Fibroblast of skin of left biceps (primary cell): ENCODE results near the gene PDE4D.

Source experiments
- DNase-seq, 2 experiments: peaks; one replicate each; pipeline ENCODE4 v3.0.0-alpha.2; 2013; ENCODE audit warnings: low read depth in 2 of 2

The PDE4D gene

DNA sequence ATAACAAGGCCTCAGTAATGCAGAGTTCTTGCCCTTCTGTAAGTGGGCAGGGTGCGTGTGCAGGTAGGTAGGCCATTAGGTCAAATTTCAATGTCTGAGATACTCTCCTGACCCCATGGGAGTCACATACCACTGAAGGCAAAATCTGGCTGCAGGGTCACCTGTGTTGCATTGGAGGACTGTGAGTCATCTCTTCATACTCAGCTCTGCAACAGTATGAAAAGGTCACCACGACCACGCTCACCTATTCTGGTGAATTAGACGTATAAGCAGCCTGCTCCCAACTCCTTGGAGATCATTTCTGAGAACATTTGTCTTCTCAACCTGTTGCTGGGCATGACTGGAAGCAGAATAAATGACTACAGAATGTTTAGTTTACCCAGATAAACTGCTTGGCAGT, 599.8 kb downstream of the PDE4D start:
- DNase-seq = no peak

DNA sequence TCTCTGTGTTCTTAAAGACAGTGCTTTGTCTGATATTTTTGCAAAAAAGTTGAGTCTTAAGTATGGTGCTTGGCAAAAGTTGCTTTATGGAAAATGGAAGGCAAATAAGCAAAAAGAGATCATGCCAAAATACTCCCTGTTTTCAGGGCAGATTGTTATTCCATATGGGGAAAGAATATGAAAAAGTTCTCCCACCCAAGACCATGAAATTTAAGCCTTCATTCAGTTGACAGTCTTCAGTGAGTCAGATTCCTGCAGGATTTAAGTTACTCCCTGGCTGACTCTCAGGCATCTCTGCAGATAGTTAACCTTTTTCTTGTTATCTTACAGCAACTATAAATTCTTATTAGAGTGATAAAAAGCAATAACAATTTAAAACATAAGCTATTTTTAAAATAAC, 601.6 kb downstream of the PDE4D start:
- DNase-seq = no peak

GRCh38 chr5:59287884-59288283, 605.6 kb downstream of the PDE4D start:
- DNase-seq = no peak

GRCh38 chr5:59287361-59287760, 606.2 kb downstream of the PDE4D start:
- DNase-seq = no peak

GRCh38 chr5:59286510-59286909, 607.0 kb downstream of the PDE4D start:
- no peak for DNase-seq

DNA sequence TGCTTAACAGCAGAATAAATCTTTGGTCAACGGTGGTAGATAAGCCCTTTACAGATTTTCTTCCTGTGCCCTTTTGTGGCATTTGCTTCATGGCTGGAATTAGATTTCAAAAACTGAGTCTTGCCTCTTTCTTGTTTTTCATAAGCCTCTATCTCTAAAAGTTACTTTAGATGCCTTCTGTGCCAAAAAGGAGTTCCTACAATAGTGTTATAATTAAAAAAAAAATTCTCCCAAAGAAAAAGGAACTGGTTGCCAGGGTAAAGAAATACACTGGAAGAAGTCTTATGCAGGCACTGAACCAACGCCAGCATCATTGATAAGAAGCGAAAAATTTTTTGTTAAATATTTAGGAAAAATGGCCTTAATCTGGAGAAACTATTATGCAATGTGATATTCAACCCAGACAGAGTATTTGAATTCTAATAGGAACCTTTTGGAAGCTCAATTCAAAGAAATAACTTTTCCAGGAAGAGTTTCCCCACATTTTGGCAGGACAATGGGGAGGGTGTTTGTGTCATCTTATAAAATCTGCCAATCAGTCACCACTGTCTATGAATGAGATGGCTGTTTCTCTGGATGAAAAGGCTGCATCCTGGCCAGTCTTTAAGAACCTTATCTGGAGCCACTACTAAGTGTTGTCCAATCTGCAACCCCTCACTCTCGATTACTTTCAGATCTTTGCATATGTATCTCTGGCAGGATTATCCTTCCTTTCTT, 608.1 kb downstream of the PDE4D start:
- DNase-seq = no peak

DNA sequence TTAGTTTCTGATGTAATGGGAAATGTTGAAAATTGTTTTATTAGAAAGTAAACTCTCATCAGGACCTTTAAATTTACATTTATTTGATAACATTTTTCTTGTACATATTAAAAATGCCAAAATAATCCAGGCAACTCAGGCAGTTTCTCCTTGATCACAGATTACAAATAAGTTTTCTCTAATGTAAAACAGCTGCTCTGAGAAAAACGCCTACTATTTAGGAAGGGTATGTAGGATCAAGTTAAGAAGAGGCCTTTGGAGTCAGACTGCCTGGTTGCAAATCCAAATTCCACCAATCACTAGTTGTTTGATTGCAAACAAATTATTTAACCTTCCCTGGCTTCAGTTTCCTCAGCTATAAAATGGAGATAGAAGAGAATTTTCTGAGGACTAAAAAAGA, 610.8 kb downstream of the PDE4D start:
- DNase-seq = no peak

DNA sequence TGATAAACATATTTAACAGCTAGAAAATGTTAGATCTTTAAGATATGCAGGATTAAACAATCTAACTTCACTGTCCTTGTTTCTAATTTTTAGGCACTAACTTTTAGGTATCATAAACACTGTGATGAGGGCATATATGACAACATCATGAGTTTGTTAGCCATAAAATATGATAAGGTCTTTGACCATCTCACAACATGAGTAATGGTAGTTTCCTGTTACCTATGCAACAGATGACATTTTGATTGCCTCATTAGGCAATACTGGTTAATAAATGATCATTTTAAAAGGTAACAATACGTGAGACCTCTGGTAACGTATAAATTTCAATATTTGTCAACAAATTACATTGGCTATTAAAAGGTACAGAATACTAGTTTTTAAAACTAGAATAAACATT, 613.5 kb downstream of the PDE4D start:
- DNase-seq = no peak

- DNase-seq = no peak
Observed at GRCh38 chr5:59276917-59277372, 616.6 kb downstream of the PDE4D start.

- no peak for DNase-seq
Observed at GRCh38 chr5:59276325-59276675, 617.2 kb downstream of the PDE4D start.

DNA sequence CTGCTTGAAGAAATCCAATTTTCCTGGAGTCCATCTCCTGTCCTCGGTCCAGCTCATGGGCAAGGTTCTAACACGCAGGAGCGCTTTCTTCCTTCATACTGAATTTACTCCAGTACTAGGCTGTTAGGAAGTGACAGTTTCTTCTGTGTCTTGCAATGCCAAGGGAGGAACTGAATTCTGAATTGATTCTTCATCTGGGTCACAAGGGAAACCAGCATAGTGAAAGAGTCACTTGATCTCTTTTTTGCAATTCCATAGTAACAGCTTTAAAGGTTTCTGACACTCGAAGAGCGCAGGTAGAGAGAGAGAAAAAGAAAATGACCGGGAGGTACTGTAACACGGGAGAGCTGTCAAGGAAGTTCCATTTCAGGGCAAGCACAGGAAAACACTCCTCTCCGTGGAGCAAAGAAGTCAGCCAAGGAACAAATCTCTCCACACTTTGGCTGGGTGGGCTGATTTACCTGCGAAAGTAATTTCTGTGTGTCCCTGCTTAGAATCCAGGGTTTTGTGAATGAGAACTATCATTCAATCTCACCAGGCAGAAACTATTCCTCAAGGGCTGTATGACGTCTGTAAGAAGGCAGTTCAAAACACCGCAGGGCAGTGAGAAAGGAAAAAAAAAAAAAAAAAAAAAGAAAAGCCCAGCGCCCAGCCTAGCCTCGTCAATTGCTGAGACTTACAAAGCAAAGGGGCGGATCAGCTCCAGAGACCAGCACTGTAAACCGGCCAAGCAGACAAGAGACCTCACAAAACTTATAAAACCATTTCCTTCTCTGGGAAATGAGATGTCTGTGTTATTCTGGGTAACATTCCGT, 617.8 kb downstream of the PDE4D start:
- no peak for DNase-seq

DNA sequence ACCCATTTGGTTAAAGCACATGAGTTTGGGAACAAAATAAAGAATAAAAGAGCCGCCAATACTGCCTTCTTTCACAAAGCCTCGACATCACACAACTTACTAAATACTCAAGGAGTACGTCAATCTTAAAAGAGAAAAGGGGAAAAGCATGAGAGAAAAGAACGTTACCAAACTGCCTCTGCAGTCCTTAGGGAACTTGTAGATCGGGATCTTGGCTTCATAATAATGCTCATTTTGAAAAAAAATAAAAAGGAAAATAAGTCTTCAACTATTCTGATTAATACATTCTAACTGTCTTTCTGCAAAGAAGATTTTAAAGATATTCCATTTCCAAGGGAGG, 618.4 kb downstream of the PDE4D start:
- no peak for DNase-seq

DNA sequence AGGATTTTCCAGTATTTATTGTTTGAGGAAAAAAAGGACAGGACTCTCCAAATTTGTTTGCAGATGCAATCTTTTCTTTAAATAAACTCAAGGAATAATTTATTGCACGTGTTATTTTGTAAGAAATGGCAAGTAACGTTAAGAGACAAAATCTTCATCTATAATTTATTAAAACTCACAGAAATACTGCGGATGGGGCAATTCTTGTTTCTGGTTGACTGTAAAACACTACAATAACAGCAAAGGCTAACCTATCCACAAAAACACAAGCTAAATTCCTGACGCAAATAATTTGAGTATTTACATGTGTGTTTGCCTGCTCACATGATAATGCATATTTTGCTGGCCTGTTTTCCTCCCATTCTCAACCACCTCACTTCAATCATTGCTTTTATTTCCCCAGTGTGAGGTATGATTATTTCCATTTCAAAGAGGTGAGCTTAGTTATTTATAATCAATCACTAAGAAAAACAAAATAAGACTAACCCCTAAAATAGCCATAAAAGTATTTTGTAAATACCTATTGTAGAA, 619.4 kb downstream of the PDE4D start:
- DNase-seq = no peak

DNA sequence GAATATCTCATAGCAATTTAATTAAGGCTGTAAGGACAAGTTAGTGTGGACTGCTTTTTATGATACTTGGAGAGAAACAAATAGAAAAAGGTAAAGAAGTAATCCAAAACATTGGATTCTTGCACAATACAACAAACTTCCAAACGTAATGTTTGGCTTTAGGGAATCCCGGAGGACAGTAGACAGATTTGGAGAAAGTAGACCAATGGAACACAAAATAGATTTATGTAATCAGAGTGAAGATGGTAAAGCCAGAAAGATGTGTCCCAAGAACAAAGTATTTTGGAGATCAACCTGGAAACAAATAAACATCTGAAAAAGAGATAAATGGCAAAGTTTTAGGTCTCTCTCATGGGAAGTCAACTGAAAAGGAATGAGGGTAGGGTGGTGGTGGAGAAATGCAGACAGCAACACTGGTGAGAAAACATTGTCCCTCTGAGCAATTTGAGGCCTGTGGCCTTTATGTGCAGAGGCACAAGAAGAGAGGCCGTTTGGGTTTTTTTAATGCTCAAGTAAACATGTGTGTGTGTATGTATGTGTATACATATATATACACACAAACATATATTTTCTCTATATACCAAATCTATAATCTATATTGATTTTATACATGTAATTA, 620.6 kb downstream of the PDE4D start:
- DNase-seq = no peak

DNA sequence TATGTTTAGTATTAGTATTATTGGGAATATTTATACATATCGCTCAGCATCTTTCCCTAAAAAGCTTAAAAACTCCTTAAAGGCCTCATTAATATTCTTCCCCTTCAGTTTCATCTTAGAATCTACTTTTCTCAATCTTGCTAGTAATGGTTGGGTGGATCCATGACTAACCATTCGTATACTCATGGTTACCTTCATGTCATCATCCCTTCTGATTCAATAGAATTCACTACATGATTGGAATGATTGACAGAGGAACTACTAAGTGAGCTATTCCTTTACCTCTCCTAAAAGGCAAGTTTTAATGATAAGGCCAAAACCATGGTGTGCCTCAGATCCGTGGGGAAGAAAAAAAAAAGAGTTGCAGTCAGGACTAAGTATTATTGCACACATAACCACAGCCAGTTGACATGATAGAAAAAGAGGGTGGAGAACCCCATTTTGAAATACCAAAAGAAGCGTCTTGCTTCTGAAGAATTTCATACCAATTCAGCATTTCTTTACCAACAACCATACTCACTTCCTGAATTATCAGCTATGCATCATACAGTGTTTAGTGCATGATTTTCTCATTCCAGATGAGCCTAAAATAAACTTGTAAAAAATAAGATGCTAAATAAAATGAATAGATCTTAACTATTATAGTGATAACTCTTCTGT, 624.6 kb downstream of the PDE4D start:
- DNase-seq = no peak

GRCh38 chr5:59267033-59267432, 626.5 kb downstream of the PDE4D start:
- no peak for DNase-seq

GRCh38 chr5:59266410-59266809, 627.1 kb downstream of the PDE4D start:
- DNase-seq = no peak

GRCh38 chr5:59264639-59265245, 628.8 kb downstream of the PDE4D start:
- DNase-seq = no peak

GRCh38 chr5:59264013-59264412, 629.5 kb downstream of the PDE4D start:
- DNase-seq = no peak

DNA sequence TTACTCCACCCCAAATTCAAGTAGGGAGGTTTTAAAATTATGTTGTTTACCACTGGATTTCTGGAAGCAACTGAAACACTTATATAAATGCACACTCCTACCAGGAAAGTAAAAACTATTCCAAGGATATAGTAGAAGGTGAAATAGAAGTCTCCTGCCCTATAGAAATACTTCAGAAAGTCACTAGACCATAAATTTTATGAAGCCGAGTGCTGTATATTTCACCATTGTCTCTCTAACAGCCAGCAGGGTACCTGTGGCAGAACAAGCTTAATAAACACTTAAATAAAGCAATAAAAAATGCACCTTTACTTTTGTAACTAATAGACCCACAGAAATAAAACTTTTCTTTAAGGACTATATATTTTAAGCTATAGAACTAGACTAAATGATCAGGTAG, 631.6 kb downstream of the PDE4D start:
- no peak for DNase-seq

DNA sequence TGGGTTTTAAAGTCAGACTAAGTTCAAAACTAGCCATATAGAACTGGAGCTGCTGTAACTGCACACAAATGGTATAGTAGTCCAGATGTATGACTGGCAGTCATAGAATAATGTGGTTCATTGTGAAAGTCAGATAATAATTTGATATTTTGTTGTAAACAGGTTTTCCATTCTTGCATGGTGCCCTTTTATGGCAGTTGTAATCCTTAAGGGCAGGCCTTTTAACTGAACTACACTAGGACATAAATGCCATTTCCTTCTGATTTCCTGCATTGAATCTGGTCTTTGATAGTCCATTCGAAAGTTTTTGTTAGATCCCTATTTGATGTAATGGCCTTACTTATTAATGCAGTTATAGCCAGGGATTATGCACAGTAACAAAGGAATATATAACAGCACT, 632.6 kb downstream of the PDE4D start:
- no peak for DNase-seq

DNA sequence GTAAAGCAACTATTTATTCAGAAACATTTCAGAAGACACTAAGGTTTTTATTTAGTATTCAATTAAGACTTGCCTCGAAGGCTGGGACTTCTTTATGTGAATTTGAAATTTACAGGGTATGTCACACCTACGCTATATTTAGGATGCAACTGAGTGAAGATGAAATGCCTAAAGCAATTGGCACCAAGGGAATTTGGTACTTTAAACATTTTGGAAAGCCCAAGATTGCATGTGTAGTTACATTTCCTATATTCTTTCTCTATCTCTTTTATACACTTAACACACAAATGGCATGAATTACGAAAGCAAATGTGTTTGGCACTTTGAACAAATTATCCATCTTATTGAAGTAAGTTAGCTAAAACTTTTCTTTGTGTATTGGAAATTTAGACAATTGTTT, 633.3 kb downstream of the PDE4D start:
- DNase-seq = no peak
